GM19238 (cell line): ENCODE results near the gene TRIM6.
A peak's percentile ranks its signal among the peaks of the same experiment; 100 is the strongest.
"Not testable (repeated sequence)": the region's sequence is repeated elsewhere in the genome, so short reads cannot be mapped to it uniquely, and the experiment has no call there.

ENCODE experiments used
- DNase-seq: peaks from one replicate; pipeline ENCODE4 v3.0.0; 2011; ENCODE audit warnings: low spot score; ENCODE audit not compliant: insufficient read length

TRIM6 gene

GRCh38 chr11:5604896-5605295, 8.5 kb downstream of the TRIM6 start:
- DNase-seq, result no peak

DNA sequence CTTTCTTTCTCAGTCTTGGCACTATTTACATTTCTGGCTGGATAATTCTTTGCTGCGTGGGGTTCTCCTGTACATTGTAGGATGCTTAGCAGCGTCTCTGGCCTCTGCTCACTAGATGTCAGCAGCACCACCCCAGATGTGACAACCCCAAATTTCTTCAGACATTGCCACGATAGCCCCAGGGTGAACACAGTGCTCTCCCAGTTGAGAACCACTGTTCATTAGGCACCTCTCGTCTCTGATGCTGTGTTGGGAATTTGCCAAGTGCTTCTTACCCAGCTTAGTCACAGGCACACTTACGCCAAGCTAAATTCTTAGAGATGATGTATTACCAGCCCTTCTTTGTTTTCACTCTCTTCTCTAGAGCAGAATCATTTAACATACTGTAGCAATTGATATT, 9.4 kb downstream of the TRIM6 start:
- DNase-seq, result no peak

GRCh38 chr11:5608808-5609207, 12.4 kb downstream of the TRIM6 start:
- DNase-seq, result no peak

- DNase-seq, result no peak
These were observed 14.0 kb downstream of the TRIM6 start for GRCh38 chr11:5610446-5610845.

DNA sequence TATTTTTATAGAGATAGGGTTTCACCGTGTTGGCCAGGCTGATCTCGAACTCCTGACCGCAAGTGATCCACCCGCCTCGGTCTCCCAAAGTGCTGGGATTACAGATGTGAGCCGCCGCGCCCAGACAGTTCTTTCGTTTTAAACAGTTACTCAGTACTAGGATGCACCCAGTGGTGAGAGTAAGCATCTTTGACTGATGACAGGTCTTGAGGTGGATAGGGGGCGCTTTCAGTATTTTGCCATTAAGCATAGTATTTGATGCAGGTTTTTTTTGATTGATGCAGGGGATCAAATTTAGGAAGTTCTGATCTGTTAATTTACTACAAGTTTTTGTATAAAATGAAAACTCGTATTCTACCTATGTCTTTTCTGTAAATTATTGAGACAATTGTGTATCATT, 15.2 kb downstream of the TRIM6 start:
- no peak for DNase-seq

DNA sequence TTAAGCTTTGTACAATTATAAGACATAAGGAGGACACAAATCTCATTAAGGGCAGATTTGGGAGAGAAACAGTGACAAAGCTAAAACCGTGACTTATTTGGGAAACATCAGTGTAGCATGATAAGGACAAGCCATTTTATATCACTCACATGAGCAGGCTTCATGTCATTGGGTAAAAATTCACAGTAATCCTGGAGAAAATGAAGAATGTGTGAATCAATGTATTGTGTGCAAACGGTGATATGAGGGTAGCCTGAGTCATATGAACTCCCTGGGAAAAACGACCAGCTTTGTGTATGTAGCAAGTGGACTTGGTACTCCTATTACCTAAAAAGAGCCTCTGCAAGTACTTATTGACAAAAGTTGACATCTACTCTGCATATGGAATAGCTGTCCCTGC, 22.4 kb downstream of the TRIM6 start:
- DNase-seq, result no peak

DNA sequence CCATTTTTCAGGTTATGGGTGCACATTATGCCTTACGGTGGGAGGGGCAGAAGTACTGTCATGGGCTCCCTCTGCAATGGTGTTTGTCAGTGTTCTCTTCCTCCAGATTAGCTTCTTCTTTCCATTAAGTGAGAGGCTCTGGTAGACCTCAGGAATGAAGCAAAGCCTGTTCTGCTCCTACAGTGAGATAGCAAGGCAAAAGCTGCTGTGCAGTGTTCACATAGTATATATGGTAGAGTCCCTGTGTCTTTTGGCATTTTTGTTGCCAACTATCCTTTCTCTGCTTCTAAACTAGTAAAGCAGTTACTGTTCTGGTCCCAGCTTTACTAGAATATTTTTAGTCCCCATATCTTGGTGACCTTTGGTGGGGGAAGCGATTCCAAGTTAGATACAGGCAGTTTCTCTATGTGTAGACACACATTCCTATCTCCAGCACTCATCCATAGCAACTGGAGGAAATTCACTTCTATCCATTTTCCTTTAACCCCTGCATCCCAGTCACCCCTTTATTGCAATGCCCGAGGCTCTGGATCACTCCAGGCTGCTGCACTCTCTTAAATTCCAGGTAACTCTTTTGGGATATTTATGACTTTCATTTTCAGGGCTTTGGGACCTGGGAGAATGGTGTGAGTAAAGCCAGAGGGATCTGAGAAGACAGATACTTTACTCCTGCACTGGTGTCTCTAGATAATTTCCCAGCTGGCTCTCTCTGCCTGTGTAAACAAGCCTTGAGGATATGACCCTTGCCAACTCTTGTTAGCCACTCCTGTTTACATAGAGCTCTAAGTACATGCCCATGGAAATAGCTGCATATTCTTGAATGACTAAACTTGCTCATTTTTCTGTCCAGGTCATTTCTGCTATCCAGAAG, 24.4 kb downstream of the TRIM6 start:
- no peak for DNase-seq

- no peak for DNase-seq
These were observed 25.1 kb downstream of the TRIM6 start for GRCh38 chr11:5621580-5621979.

- DNase-seq, result no peak
These were observed 26.4 kb downstream of the TRIM6 start for GRCh38 chr11:5622802-5623201.

GRCh38 chr11:5624489-5625279, 28.2 kb downstream of the TRIM6 start, which contains the start of gene TRIM34:
TRIM34 (plus strand) TSS chr11:5625001; CDS start chr11:5632332, 7,331 bp downstream.
- DNase-seq, result peak; percentile 79

- DNase-seq, result no peak
These were observed 28.8 kb downstream of the TRIM6 start for GRCh38 chr11:5625281-5625680.

GRCh38 chr11:5626196-5626595, 29.8 kb downstream of the TRIM6 start:
- DNase-seq, result no peak

- DNase-seq, result no peak
These were observed 35.0 kb downstream of the TRIM6 start for GRCh38 chr11:5631417-5631816.

DNA sequence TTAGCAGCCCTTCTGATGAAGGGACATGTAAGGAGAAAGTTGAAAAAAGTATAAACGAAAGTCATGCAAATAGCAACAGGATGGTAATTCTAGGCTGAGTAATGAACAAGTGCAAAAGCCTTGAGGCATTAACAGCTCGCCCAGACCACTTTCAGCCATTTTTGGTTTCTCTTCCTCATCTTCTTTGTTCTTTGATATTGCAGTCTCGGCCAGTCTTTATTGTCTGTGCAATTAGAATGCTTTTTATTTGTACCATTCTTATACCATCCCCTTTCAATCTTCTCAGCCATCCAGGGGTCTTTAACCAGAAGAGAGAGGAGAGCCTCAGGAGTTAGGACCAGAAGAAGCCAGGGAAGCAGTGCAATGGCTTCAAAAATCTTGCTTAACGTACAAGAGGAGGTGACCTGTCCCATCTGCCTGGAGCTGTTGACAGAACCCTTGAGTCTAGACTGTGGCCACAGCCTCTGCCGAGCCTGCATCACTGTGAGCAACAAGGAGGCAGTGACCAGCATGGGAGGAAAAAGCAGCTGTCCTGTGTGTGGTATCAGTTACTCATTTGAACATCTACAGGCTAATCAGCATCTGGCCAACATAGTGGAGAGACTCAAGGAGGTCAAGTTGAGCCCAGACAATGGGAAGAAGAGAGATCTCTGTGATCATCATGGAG, 35.7 kb downstream of the TRIM6 start:
- DNase-seq, result peak; percentile 40

DNA sequence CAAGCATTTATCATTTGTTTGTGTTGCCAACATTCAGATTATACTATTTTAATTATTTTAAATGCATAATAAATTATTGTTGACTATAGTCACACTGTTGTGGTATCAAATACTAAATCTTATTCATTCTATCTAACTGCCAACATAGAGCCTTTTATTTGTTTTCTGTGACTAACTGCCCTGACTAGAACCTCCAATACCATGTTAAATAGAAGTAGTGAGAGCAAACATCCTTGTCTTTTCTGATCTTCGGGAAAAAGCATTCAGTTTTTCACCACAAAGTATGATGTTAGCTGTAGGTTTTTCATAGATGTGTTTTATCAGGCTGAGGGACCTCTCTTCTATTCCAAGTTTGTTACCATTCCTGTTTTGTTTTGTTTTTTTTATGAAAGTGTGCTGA, 43.5 kb downstream of the TRIM6 start:
- no peak for DNase-seq

GRCh38 chr11:5643585-5643984, 47.1 kb downstream of the TRIM6 start:
- DNase-seq, result no peak

- no peak for DNase-seq
These were observed 49.7 kb downstream of the TRIM6 start for GRCh38 chr11:5646139-5646538.

- DNase-seq, result no peak
These were observed 59.0 kb downstream of the TRIM6 start for GRCh38 chr11:5655474-5655873.

GRCh38 chr11:5656956-5657355, 60.5 kb downstream of the TRIM6 start:
- not testable (repeated sequence) for DNase-seq

DNA sequence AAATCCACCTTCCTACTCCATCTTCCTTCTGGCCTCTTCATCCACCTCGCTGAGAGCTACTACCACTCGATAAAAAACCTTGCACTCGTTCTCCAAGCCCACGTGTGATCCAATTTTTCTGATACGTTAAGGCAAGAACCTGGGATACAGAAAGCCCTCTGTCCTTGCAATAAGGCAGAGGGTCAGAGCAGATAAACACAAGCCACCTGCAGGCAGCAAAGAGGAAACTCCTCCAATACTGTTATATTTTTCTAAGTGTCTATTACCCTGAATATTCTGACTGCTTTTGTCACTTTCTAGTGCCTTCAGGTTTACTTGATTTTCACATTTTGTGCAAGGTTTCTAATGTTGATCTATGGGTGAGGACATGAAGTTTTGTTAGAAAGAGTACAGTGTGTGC, 61.9 kb downstream of the TRIM6 start:
- DNase-seq, result no peak
